ENCODE results near the gene TKTL1. TPM values are rescaled to one million over a fixed set of nuclear protein-coding genes. Genes with fewer than 3 reads are reported as not detected.

TKTL1 gene
- total RNA-seq, 1 donor from 2014 or later: not detected

DNA sequence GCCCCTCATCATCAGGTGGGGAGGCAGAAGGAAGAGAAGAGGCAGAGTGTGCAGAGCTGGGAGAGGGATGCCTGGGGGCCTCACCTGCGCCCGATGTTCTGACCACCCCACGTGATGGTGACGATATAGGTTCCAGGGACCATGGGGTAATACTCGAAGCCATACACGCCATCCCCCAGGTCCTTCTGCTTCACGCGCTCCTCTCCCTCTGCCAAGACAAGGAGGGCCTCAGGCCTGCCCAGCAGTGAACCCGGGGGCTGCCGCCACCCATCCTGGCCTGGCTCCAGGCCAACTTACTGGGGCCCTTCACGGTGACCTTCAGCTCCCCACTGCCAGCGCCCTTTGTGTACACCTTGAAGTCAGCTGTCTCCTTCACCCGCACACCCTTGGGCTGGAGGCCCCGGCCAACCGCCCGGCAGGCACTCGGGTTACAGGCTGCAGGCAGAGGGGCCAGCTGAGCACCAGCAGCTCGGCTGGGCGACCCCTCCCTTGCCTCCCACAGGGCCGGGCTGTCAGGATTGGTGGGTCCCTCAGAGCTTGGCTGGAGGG, 69.5 kb downstream of the TKTL1 start:
- no peak for ATAC-seq

- ATAC-seq: no peak
These were observed 70.5 kb downstream of the TKTL1 start for GRCh38 chrX:154365997-154366665.

DNA sequence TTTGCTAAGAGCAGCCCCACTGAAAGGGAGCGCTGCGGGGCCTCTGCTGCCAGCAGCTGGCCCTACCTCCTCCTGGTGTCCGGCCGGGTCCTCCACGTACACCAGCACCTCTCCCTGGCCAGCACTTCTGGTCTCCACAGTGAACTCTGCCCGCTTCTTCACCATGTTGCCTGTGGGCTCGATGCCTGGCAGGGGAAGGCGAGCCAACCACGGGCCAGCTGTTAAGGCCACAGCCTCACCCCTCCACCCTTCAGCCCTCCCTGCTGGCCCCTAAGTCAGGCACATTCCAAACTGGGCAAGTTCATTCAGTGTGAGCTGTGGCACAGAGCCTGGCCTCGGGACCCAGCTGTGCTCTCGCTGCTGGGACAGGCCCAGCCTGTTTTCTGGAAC, 71.1 kb downstream of the TKTL1 start:
- peak; percentile 7 for ATAC-seq

- no peak for ATAC-seq
These were observed 72.1 kb downstream of the TKTL1 start for GRCh38 chrX:154367474-154368308.

DNA sequence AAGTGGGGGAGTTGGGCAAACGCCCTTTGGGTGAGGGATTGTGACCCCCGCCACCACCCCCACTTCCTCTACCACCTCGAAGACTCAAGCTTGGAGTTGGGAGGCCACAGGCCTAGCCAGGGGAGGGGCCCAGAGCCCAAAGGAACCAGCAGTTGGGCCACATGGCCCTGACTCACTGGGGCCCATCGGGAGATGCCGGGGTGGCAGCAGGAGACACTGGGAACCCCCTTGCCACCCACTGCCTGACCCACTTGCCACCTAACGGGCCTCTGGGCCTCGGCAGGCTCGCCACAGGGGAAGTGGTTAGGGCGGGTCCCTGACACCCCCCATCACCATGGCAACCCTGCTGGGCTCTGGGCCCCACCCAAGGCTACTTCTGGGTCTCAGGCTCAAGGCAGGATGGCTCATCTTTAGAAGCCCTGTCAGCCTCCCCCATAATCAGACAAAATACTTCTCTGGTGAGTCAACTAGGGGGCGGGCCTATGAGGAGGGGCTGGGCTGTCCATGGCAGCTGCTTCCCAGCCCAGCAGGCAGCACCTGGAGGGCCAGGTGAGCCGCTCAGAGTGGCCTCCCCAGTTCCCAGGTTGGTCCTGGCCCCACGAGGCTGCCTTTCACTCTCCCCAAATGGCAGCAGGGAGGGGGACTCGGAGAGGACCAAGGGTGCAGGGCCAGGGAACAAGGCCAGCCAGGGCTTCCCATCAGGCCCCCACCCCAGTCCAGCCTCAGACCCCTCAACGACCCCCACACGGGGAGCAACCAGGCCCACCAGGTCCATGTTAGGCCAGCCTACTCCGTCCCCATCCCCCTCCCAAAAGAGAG, 73.2 kb downstream of the TKTL1 start:
- peak; percentile 61 for ATAC-seq

DNA sequence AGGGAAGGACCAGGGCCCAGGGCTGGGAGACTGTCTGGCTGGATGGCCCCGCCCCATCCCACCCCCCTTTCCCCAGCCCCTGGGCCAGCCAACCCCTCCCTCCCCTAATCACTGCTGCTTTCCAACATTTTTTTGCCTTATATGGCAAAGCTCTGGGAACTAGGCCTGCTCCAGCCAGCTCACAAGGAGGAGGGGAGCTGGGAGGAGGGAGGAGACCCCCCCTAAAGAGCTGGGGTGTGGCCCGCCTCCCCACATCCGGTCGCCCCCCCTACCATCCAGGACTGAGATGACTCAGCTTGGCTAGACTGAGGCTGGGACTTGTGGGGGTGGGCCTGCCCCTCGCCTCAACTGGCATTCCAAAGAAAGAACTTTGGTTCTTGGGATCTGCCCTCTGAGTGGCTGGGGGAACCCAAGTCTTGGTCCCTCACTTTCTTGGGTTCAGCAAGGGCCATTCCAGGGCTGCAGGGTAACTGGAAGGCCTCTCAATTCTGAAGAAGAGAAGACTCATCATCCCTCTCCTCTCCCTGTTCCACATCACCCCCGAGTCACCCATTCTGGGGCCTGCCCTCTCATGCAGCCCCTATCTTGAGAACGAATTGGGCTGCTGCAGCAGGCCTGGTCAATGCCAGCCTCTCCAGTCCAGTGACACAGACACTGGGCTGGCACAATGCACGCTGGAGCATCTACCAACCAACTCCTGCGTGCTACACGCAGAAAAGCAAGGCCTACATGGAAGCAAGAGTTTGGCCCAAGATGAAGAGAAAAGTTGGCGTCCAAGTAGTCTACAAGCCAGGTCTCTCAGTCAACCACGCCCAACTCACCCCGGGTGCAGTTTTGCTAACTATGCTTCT, 74.1 kb downstream of the TKTL1 start:
- ATAC-seq: peak; percentile 40

- ATAC-seq: no peak
These were observed 74.9 kb downstream of the TKTL1 start for GRCh38 chrX:154370300-154371016.

- ATAC-seq: peak; percentile 66
These were observed 75.6 kb downstream of the TKTL1 start for GRCh38 chrX:154371017-154371788.

DNA sequence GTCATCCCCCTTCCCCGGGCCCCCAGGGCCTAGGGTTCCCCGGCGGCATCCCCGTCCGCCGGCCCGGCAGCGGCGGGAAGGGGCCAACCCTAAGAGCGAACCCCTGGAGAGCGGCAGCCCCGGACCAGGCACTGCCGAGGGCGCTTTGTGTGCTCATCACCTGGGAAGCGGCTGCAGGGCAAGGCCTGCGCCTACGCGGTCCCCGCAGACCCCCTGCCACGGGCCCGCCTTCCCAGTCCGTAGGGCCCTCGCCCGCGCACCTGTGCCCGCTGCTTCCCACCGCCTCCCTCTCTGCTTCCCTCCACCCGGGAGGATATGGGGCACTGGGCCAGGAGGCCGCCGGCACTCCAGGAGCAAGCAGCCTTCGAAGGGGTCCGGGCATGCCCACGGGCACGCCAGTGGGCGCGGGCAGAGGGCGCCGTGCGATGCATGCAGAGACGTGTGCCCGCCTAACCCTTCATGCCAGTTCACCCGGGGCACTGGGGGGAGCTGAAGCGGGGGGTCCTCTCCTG, 76.2 kb downstream of the TKTL1 start:
- peak; percentile 0 for ATAC-seq

- ATAC-seq: no peak
These were observed 77.0 kb downstream of the TKTL1 start for GRCh38 chrX:154372612-154373022.

- peak; percentile 3 for ATAC-seq
These were observed 78.0 kb downstream of the TKTL1 start for GRCh38 chrX:154373340-154374306.

- no peak for ATAC-seq
These were observed 78.9 kb downstream of the TKTL1 start, which contains the start of gene FLNA for GRCh38 chrX:154374313-154375155. Gene FLNA (minus strand): TSS chrX:154374634. CDS start chrX:154371245, 3,389 bp downstream.

GRCh38 chrX:154375156-154375504, 79.5 kb downstream of the TKTL1 start:
- no peak for ATAC-seq

DNA sequence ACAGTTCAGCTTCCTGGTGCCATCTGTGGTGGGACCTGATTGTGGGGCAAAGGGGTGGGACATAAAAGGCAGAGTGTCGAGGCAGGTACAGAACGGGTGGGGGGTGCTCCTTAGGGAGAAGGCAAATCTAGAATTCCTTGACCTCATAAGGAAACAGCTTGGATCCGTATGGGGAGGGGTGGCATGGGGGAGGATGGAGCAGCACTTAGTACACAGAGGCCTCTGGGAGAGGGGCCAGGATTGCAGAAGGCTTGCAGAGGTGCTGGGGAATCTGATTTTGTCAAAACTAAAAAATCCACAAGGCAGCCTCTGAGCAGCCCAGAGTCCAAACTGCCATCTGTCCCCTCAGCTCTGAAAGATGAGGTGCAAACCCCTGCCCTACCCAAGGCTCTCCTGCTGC, 81.2 kb downstream of the TKTL1 start:
- ATAC-seq: no peak

DNA sequence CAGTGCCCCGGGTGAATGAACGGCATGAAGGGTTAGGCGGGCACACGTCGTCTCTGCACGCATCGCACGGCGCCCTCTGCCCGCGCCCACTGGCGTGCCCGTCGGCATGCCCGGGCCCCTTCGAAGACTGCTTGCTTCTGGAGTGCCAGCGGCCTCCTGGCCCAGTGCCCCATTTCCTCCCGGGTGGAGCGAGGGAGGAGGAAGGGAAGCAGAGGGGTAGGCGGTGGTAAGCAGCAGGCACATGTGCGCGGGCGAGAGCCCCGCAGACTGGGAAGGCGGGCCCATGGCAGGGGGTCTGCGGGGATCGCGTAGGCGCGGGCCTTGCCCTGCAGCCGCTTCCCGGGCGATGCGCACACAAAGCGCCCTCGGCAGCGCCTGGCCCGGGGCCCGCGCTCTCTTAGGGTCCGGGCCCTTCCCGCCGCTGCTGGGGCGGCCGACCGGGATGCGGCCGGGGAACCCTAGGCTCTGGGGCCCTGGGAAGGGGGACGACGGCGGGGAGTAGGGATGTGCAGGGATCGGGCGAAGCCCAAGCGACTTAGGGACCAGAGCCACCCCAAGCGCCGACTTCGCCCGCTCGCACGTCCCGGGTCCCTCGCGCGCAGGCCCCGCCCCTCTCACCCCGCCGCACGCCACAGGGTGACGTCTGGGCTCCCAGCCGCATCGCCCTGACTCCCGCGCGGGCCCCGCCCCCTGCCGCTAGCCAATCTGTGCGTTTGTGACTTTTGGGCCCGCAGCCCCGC, 82.6 kb downstream of the TKTL1 start:
- peak; percentile 4 for ATAC-seq

DNA sequence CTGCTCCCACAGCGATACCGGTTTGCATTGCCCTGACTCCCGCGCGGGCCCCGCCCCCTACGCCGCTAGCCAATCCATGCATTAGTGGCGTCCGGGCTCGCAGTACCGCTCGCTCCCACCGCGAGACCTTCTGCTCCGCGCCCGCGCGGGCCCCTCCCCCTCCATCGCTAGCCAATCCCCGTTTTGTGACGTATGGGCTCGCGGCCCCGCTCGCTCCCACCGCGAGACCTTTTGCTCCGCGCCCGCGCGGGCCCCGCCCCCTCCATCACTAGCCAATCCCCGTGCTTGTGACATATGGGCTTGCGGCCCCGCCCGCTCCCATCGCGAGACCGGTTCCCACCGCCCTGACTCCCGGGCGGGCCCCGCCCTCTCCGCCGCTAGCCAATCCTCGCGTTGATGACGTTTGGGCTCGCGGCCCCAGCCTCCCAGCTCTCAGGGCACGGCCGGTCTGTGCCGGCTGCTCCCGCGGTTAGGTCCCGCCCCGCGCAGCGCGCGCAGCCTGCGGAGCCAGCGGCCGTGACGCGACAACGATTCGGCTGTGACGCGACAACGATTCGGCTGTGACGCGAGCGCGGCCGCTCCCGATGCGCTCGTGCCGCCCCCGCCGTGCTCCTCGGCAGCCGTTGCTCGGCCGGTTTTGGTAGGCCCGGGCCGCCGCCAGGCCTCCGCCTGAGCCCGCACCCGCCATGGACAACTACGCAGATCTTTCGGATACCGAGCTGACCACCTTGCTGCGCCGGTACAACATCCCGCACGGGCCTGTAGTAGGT, 83.4 kb downstream of the TKTL1 start, which contains the start of gene EMD:
Gene EMD (plus strand): TSS at position 497 of the 770 bp plus-strand sequence. CDS start 190 bp downstream, at position 687.
- ATAC-seq: peak; percentile 91

Data from esophagus mucosa (tissue), 1 donor.